Neural cell (in vitro differentiated cells): ENCODE measurements around the gene GTF3C2. TPM values are rescaled to one million over a fixed set of nuclear protein-coding genes. Genes with fewer than 3 reads are reported as not detected.

ENCODE experiments used
- H2AFZ ChIP-seq: fragments of 200-600, 300-800 bp; sonication (generic), shearing (Covaris generic); 2 replicates; pipeline ENCODE4 v1.6.0; 2014; ENCODE audit warnings: low read depth, mild to moderate bottlenecking, antibody characterized with exemption, low read length, moderate library complexity
- H3F3A ChIP-seq: fragments of 200-600 bp; shearing (Covaris generic); 2 replicates; pipeline ENCODE4 v1.6.1; 2016; ENCODE audit warnings: mild to moderate bottlenecking, moderate library complexity, mixed read lengths, antibody characterized with exemption, low read length; ENCODE audit not compliant: insufficient read depth, poor library complexity, severe bottlenecking
- H3K27ac ChIP-seq: fragments of 200-600, 300-800 bp; sonication (generic), shearing (Covaris generic); 2 replicates; pipeline ENCODE4 v1.5.1; 2014; ENCODE audit warnings: mild to moderate bottlenecking, low read length, moderate library complexity
- H3K27me3 ChIP-seq: fragments of 300-800, 200-600 bp; sonication (generic), shearing (Covaris generic); 2 replicates; pipeline ENCODE4 v1.6.0; 2014; ENCODE audit warnings: mild to moderate bottlenecking, low read depth, low read length, moderate library complexity; ENCODE audit not compliant: insufficient read depth
- H3K36me3 ChIP-seq: fragments of 300-800, 200-600 bp; sonication (generic), shearing (Covaris generic); 2 replicates; pipeline ENCODE4 v1.5.1; 2014; ENCODE audit warnings: mild to moderate bottlenecking, antibody characterized with exemption, low read length, moderate library complexity; ENCODE audit not compliant: insufficient read depth
- H3K4me2 ChIP-seq: fragments of 300-800, 200-600 bp; sonication (generic), shearing (Covaris generic); 2 replicates; pipeline ENCODE4 v1.6.0; 2014; ENCODE audit warnings: mild to moderate bottlenecking, low read length
- H3K4me3 ChIP-seq: fragments of 300-800, 200-600 bp; sonication (generic), shearing (Covaris generic); 2 replicates; pipeline ENCODE4 v1.5.1; 2014; ENCODE audit warnings: mild to moderate bottlenecking, low read length, moderate library complexity
- H3K79me2 ChIP-seq: fragments of 200-600 bp; shearing (Covaris generic); replicated peaks from 2 replicates; pipeline ENCODE4 v1.6.0; 2014; ENCODE audit warnings: mild to moderate bottlenecking, low read length, moderate library complexity; ENCODE audit not compliant: insufficient read depth
- H3K9ac ChIP-seq: fragments of 300-800, 200-600 bp; sonication (generic), shearing (Covaris generic); 2 replicates; pipeline ENCODE4 v1.6.1; 2016; ENCODE audit warnings: mild to moderate bottlenecking, low read length, mixed read lengths
- H3K9me2 ChIP-seq: fragments of 200-600 bp; shearing (Covaris generic); 2 replicates; pipeline ENCODE4 v1.6.1; 2016; ENCODE audit warnings: mild to moderate bottlenecking, low read length, mixed read lengths; ENCODE audit not compliant: insufficient read depth
- H3K9me3 ChIP-seq: fragments of 200-600, 300-800 bp; sonication (generic), shearing (Covaris generic); 2 replicates; pipeline ENCODE4 v1.6.1; 2016; ENCODE audit warnings: mild to moderate bottlenecking, mixed run types, low read length, moderate library complexity, mixed read lengths
- H4K20me1 ChIP-seq: fragments of 200-600 bp; shearing (Covaris generic); 2 replicates; pipeline ENCODE4 v1.6.1; 2016; ENCODE audit warnings: mild to moderate bottlenecking, mixed run types; ENCODE audit not compliant: insufficient read depth
- CTCF ChIP-seq: fragments of 450-650 bp; IDR thresholded peaks from 2 replicates; pipeline ENCODE4 v1.5.1; 2014; ENCODE audit warnings: antibody characterized with exemption, mild to moderate bottlenecking, moderate library complexity; ENCODE audit not compliant: poor library complexity, severe bottlenecking
- EP300 ChIP-seq: fragments of 450-650 bp; conservative IDR thresholded peaks from 2 replicates; pipeline ENCODE4 v1.6.1; 2014; ENCODE audit warnings: antibody characterized with exemption, mild to moderate bottlenecking, moderate library complexity; ENCODE audit not compliant: poor library complexity, severe bottlenecking
- EZH2 ChIP-seq: fragments of 200-600, 300-800 bp; shearing (Covaris generic), sonication (generic); IDR thresholded peaks from 2 replicates; pipeline ENCODE4 v1.6.1; 2014; ENCODE audit warnings: antibody characterized with exemption, low read length, borderline replicate concordance, mild to moderate bottlenecking; ENCODE audit not compliant: insufficient read depth, poor library complexity, severe bottlenecking
- MXI1 ChIP-seq: fragments of 450-650 bp; conservative IDR thresholded peaks from 2 replicates; pipeline ENCODE4 v1.6.1; 2014; ENCODE audit warnings: antibody characterized with exemption, mild to moderate bottlenecking; ENCODE audit not compliant: poor library complexity, severe bottlenecking
- POLR2AphosphoS5 ChIP-seq: IDR thresholded peaks from 2 replicates; pipeline ENCODE4 v1.6.1; 2012
- RAD21 ChIP-seq: fragments of 450-650 bp; conservative IDR thresholded peaks from 2 replicates; pipeline ENCODE4 v1.6.1; 2014; ENCODE audit warnings: antibody characterized with exemption, mild to moderate bottlenecking, moderate library complexity
- REST ChIP-seq: IDR thresholded peaks from 2 replicates; pipeline ENCODE4 v1.6.1; 2012; ENCODE audit warnings: borderline replicate concordance
- SMC3 ChIP-seq: fragments of 450-650 bp; conservative IDR thresholded peaks from 2 replicates; pipeline ENCODE4 v1.6.1; 2014; ENCODE audit warnings: antibody characterized with exemption, mild to moderate bottlenecking, moderate library complexity; ENCODE audit not compliant: poor library complexity
- TAF1 ChIP-seq: IDR thresholded peaks from 2 replicates; pipeline ENCODE4 v1.6.1; 2012; ENCODE audit warnings: low read depth
- polyA plus RNA-seq: library from polyadenylated mRNA; depleted of rRNA; stranded (reverse); fragments of >200 nt; gene quantifications from 2 replicates; pipeline ENCODE4 v1.2.3, GENCODE V29; 2014

Gene GTF3C2
- polyA plus RNA-seq, 1 donor from 2014 or later = 27.8 TPM

GRCh38 chr2:27347641-27348040 lies 8.9 kb downstream of the GTF3C2 start:
- Histone ChIP-seq H3K9me3 (no peaks in the 10 kb centered on the region), H3K27ac (no peak overlapping the region), H3F3A (no peaks in the 10 kb centered on the region), H2AFZ (no peak overlapping the region), H3K4me3 (no peak overlapping the region), H3K27me3 (no peaks in the 10 kb centered on the region), H4K20me1 (no peaks in the 10 kb centered on the region), H3K4me2 (no peak overlapping the region), H3K36me3 (no peaks in the 10 kb centered on the region), H3K9ac (no peak overlapping the region), H3K9me2 (no peaks in the 10 kb centered on the region), H3K79me2 (peaks cover 28% of the 10 kb centered on the region)
- TF ChIP-seq CTCF = no peak
- TF ChIP-seq SMC3 = no peak
- TF ChIP-seq EP300 = no peak
- no peak for TF ChIP-seq TAF1
- no peak for TF ChIP-seq MXI1
- no peak for TF ChIP-seq POLR2AphosphoS5
- no peak for TF ChIP-seq REST
- TF ChIP-seq RAD21 = no peak
- TF ChIP-seq EZH2 = no peak

GRCh38 chr2:27336173-27336572 lies 20.4 kb downstream of the GTF3C2 start:
- Histone ChIP-seq H3K9me3 (no peaks in the 10 kb centered on the region), H4K20me1 (no peaks in the 10 kb centered on the region), H3K27me3 (no peaks in the 10 kb centered on the region), H3K27ac (no peak overlapping the region), H3K79me2 (no peaks in the 10 kb centered on the region), H3K9me2 (no peaks in the 10 kb centered on the region), H3K4me2 (no peak overlapping the region), H3F3A (no peaks in the 10 kb centered on the region), H3K36me3 (no peaks in the 10 kb centered on the region), H3K4me3 (no peak overlapping the region), H2AFZ (no peak overlapping the region), H3K9ac (no peak overlapping the region)
- TF ChIP-seq SMC3 = no peak
- no peak for TF ChIP-seq MXI1
- no peak for TF ChIP-seq REST
- TF ChIP-seq POLR2AphosphoS5 = no peak
- TF ChIP-seq EZH2 = no peak
- TF ChIP-seq TAF1 = no peak
- TF ChIP-seq RAD21 = no peak
- TF ChIP-seq CTCF = no peak
- no peak for TF ChIP-seq EP300
